Stomach (tissue), 4 donors: ENCODE data around the gene LRRC70.

Source experiments
- EP300 ChIP-seq: sonication (generic); formaldehyde crosslinking; IDR thresholded peaks from one replicate; pipeline ENCODE4 v1.6.1; 2017; ENCODE audit warnings: antibody characterized with exemption
- POLR2A ChIP-seq, 4 donors: fragments of 450-650 bp; IDR thresholded peaks; one replicate each; pipeline ENCODE4 v1.6.1; 2016; ENCODE audit warnings: antibody characterized with exemption in 4 of 4, control low read depth in 2 of 4, mild to moderate bottlenecking in 1 of 4, moderate library complexity in 1 of 4
- TF ChIP-seq, protein P1 (sequence below), 7 experiments: fragments of 450-650 bp in 4 of 7; fragments of 200-600 bp in 3 of 7; sonication (generic) in 3 of 7; IDR thresholded peaks; one replicate each; pipeline ENCODE4 v1.5.1; 2016 to 2019; ENCODE audit warnings: antibody characterized with exemption in 7 of 7, control low read depth in 2 of 7, mild to moderate bottlenecking in 1 of 7

DNA sequence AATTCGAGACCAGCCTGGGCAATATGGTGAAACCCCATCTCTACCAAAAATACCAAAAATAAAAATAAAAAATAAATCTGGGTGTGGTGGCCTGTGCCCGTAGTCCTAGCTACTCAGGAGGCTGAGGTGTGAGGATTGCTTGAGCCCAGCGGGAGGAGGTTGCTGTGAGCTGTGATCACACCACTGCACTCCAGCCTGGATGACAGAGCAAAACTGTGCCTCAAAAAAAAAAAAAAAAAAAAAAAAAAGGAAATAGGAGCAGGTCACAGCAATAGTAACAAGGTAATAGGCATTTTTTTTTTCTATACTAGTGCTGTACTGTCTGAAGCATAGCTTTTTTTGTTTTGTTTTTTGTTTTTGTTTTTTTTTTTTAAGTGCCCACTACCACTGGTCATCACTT is 5.8 kb downstream of the LRRC70 start:
- no peak for TF ChIP-seq EP300
- TF ChIP-seq, protein P1, sequence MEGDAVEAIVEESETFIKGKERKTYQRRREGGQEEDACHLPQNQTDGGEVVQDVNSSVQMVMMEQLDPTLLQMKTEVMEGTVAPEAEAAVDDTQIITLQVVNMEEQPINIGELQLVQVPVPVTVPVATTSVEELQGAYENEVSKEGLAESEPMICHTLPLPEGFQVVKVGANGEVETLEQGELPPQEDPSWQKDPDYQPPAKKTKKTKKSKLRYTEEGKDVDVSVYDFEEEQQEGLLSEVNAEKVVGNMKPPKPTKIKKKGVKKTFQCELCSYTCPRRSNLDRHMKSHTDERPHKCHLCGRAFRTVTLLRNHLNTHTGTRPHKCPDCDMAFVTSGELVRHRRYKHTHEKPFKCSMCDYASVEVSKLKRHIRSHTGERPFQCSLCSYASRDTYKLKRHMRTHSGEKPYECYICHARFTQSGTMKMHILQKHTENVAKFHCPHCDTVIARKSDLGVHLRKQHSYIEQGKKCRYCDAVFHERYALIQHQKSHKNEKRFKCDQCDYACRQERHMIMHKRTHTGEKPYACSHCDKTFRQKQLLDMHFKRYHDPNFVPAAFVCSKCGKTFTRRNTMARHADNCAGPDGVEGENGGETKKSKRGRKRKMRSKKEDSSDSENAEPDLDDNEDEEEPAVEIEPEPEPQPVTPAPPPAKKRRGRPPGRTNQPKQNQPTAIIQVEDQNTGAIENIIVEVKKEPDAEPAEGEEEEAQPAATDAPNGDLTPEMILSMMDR (IDR thresholded peaks at IDR 0.05), result no peak
- no peak for TF ChIP-seq POLR2A (IDR thresholded peaks at IDR 0.05)
